ENCODE measurements around the gene LPCAT1. TPM values are rescaled to one million over a fixed set of nuclear protein-coding genes. Genes with fewer than 3 reads are reported as not detected.

LPCAT1 gene
- total RNA-seq, 6 experiments from 2014 or later, result 37.5 to 53.5 (median 44.1) TPM

DNA sequence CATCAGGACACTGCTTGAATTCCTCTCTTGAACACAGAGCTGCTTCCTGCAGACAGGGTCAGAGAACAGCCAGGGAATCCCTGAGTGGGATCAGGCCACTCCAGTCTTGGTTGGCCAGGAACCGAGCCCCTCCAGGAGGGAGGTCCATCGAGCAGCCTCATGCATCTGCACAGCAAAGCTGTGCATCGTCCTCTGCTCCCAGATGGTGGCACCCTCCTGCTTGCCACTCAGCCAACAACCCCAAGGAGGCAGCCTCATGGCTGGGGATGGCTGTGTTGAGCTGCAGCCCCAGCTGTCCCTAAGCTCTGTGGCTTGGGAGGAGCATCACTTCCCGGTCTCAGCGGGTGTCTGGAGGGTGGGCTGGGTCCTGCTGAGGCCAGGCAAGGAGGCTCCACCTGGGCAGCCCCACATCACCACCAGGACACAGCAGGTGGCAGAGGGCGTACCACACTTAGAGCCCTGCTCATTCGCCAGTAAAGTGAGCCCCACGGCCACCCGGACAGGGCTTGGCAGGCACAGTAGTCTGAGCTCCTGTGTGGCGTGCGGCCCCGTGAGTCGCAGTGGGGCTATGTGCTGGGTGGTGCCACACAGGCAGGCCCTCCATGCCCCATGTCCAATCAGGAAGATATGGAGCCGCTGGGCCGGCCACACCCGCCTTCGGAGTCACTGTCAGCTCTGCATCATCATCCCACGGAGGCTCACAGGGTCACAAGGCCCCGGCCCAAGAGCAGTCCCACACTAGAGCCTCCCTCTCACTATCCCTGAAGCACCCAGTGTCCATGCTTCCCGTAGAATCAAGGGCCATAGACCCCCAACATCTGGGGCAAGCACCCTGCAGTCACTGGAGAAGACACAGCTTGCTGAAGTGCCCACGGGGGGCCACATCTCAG, 11.9 kb downstream of the LPCAT1 start:
- peak; percentile 79 for DNase-seq
- H3K4me1 Mint-ChIP-seq (ENCODE audit: low read depth), result peaks cover 32% of the 10 kb centered on the region
- TF ChIP-seq, protein P1, sequence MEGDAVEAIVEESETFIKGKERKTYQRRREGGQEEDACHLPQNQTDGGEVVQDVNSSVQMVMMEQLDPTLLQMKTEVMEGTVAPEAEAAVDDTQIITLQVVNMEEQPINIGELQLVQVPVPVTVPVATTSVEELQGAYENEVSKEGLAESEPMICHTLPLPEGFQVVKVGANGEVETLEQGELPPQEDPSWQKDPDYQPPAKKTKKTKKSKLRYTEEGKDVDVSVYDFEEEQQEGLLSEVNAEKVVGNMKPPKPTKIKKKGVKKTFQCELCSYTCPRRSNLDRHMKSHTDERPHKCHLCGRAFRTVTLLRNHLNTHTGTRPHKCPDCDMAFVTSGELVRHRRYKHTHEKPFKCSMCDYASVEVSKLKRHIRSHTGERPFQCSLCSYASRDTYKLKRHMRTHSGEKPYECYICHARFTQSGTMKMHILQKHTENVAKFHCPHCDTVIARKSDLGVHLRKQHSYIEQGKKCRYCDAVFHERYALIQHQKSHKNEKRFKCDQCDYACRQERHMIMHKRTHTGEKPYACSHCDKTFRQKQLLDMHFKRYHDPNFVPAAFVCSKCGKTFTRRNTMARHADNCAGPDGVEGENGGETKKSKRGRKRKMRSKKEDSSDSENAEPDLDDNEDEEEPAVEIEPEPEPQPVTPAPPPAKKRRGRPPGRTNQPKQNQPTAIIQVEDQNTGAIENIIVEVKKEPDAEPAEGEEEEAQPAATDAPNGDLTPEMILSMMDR (IDR thresholded peaks at IDR 0.05), result peak; percentile 65
- peaks cover 8% of the 10 kb centered on the region for H3K36me3 Mint-ChIP-seq (ENCODE audit: low read depth)
- peak overlapping the region; percentile 82 for H3K27ac Mint-ChIP-seq
- no peak overlapping the region for H3K4me3 Mint-ChIP-seq
- H3K9me3 Mint-ChIP-seq, result no peaks in the 10 kb centered on the region
- H3K27me3 Mint-ChIP-seq (ENCODE audit: insufficient read depth), result no peaks in the 10 kb centered on the region

DNA sequence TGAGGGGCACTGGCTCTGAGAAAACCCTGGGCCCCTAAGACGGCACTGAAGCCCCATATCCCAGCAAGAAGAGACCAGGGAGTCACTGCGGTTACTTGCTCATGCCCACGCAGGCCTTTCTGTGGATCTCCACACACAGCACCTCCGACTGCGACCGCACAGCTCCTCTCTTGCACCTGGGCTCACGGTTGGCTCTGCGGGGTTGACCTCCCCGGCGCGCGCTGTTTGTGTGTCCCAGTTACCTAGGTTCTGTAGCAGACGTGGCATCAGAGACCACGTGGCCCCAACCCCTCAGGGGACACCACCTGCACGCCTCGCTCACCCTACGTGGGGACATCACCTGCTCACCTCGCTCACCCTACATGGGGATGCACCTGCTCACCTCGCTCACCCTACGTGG, 12.7 kb downstream of the LPCAT1 start:
- Mint-ChIP-seq H3K4me1 (ENCODE audit: low read depth) (peaks cover 23% of the 10 kb centered on the region), H3K27ac (no peak overlapping the region), H3K4me3 (no peak overlapping the region), H3K36me3 (ENCODE audit: low read depth) (peaks cover 8% of the 10 kb centered on the region), H3K9me3 (no peaks in the 10 kb centered on the region), H3K27me3 (ENCODE audit: insufficient read depth) (no peaks in the 10 kb centered on the region)
- TF ChIP-seq, protein P1 (IDR thresholded peaks at IDR 0.05), result no peak
- DNase-seq, result no peak

DNA sequence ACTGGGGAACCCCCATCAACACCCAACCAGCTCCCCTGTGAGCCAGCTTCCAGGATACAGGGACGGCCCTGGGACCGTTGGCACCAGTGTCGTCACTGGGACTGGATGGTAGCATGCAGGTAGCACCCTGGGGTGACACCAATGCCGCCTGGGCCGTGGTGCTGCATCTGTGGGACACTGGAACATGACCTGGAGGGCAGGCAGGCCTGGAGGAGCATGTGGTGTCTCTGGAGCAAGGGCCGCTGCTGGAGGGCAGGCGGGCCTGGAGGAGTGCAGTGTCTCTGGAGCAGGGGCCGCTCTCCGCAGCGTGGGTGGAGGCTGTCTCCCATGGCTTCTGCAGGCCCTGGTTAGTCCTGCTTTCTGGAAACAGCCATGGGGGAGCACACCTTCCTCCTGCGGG, 13.1 kb downstream of the LPCAT1 start:
- Mint-ChIP-seq H3K36me3 (ENCODE audit: low read depth) (peaks cover 8% of the 10 kb centered on the region), H3K9me3 (no peaks in the 10 kb centered on the region), H3K4me3 (no peak overlapping the region), H3K4me1 (ENCODE audit: low read depth) (peaks cover 20% of the 10 kb centered on the region), H3K27me3 (ENCODE audit: insufficient read depth) (no peaks in the 10 kb centered on the region), H3K27ac (no peak overlapping the region)
- DNase-seq, result no peak
- TF ChIP-seq, protein P1 (IDR thresholded peaks at IDR 0.05), result no peak

DNA sequence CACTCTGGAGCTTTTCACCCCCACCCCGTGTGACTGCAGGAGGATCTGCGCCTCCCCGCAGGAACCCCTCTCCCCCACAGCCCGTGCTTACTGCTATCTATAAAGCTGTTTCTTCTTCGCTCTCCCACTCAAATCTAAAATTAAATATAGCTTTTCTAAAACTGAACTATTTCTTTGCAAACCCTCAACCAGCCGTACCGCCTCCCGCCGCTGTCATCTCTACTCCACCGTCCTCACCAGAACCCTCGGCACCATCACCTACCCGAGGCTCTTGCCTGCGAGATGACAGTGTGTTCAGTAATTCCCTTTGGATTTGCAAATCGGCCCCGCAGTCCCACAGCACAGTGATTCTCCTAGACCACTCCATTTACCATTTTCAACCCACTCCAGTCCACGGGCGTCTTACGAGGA, 13.6 kb downstream of the LPCAT1 start:
- Mint-ChIP-seq H3K27me3 (ENCODE audit: insufficient read depth) (no peaks in the 10 kb centered on the region), H3K4me1 (ENCODE audit: low read depth) (peaks cover 20% of the 10 kb centered on the region), H3K36me3 (ENCODE audit: low read depth) (peaks cover 8% of the 10 kb centered on the region), H3K4me3 (no peak overlapping the region), H3K27ac (no peak overlapping the region), H3K9me3 (no peaks in the 10 kb centered on the region)
- TF ChIP-seq, protein P1 (IDR thresholded peaks at IDR 0.05), result no peak
- DNase-seq, result no peak

DNA sequence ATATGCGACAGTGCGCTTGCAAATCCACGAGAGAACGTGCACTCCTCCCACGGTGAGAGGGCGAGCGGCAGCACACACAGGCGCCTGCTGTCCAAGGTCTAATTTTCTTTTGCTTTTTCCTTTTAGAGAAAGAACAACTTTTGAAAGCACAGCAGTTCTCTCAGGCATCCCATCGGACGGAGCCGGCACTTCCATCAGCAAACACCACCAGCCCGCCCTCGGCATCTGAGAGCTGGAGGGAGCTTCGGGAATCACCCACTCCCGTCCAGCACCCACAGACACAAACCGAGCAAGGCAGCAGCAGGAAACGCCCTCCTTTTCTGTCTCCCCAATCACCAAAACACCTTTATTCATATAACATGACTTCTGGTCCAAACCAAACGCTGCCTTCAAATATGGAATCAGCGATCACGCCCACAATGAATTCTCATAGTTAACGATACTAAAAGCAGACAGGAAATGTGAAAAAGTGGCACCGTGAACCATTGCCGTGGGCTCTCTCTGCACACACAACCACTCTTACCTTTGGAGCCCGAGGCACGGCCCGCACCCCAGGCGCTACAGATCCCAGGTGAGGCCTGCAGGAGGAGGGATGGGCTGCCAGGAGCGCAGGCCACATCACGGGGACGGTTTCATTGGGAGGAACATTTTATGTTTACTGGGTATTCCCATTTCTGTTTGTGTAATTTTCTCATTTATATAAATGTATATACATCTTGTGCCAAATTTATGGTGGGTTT, 14.2 kb downstream of the LPCAT1 start:
- Mint-ChIP-seq H3K9me3 (no peaks in the 10 kb centered on the region), H3K4me3 (no peak overlapping the region), H3K4me1 (ENCODE audit: low read depth) (peaks cover 20% of the 10 kb centered on the region), H3K27ac (no peak overlapping the region), H3K36me3 (ENCODE audit: low read depth) (peaks cover 8% of the 10 kb centered on the region), H3K27me3 (ENCODE audit: insufficient read depth) (no peaks in the 10 kb centered on the region)
- DNase-seq, result no peak
- TF ChIP-seq, protein P1 (IDR thresholded peaks at IDR 0.05), result no peak
